ENCODE measurements around the gene WWC1.

The WWC1 gene

GRCh38 chr5:168340487-168340886 lies 49.0 kb downstream of the WWC1 start:
- no peak overlapping the region for H3K4me3 ChIP-seq (ENCODE audit: low read depth, low read length)
- no peak for TF ChIP-seq CTCF (conservative IDR thresholded peaks at IDR 0.05; ENCODE audit: low read depth, low read length)
- DNase-seq (ENCODE audit: low read depth): no peak

GRCh38 chr5:168341178-168341577 lies 49.7 kb downstream of the WWC1 start:
- TF ChIP-seq CTCF (conservative IDR thresholded peaks at IDR 0.05; ENCODE audit: low read depth, low read length): no peak
- no peak for DNase-seq (ENCODE audit: low read depth)
- no peak overlapping the region for H3K4me3 ChIP-seq (ENCODE audit: low read depth, low read length)

GRCh38 chr5:168342151-168342825 lies 50.8 kb downstream of the WWC1 start:
- H3K4me3 ChIP-seq (ENCODE audit: low read depth, low read length): no peak overlapping the region
- DNase-seq (ENCODE audit: low read depth): no peak
- TF ChIP-seq CTCF (conservative IDR thresholded peaks at IDR 0.05; ENCODE audit: low read depth, low read length): no peak

GRCh38 chr5:168342985-168343384 lies 51.5 kb downstream of the WWC1 start:
- no peak for DNase-seq (ENCODE audit: low read depth)
- no peak for TF ChIP-seq CTCF (conservative IDR thresholded peaks at IDR 0.05; ENCODE audit: low read depth, low read length)
- H3K4me3 ChIP-seq (ENCODE audit: low read depth, low read length): no peak overlapping the region

GRCh38 chr5:168346417-168346816 lies 55.0 kb downstream of the WWC1 start:
- DNase-seq (ENCODE audit: low read depth): no peak
- TF ChIP-seq CTCF (conservative IDR thresholded peaks at IDR 0.05; ENCODE audit: low read depth, low read length): no peak
- H3K4me3 ChIP-seq (ENCODE audit: low read depth, low read length): no peak overlapping the region

GRCh38 chr5:168347368-168348083 lies 56.1 kb downstream of the WWC1 start:
- TF ChIP-seq CTCF (conservative IDR thresholded peaks at IDR 0.05; ENCODE audit: low read depth, low read length): no peak
- H3K4me3 ChIP-seq (ENCODE audit: low read depth, low read length): no peak overlapping the region
- DNase-seq (ENCODE audit: low read depth): no peak

- no peak overlapping the region for H3K4me3 ChIP-seq (ENCODE audit: low read depth, low read length)
- no peak for TF ChIP-seq CTCF (conservative IDR thresholded peaks at IDR 0.05; ENCODE audit: low read depth, low read length)
- DNase-seq (ENCODE audit: low read depth): no peak
Measured at GRCh38 chr5:168348084-168348414, 56.6 kb downstream of the WWC1 start.
